Measurements from ENCODE around the gene ERLIN1. TPM values are rescaled to one million over a fixed set of nuclear protein-coding genes. Genes with fewer than 3 reads are reported as not detected.

The ERLIN1 gene
- total RNA-seq, 2 donors from 2014 or later, result 7.2 to 10.8 TPM

GRCh38 chr10:100182908-100183307 lies 2.9 kb downstream of the ERLIN1 start:
- Histone ChIP-seq H3K36me3 (peaks cover 7% of the 10 kb centered on the region), H3K4me3 (no peak overlapping the region), H3K27me3 (no peaks in the 10 kb centered on the region), H3K9me3 (no peaks in the 10 kb centered on the region), H3K4me1 (peaks cover 0 to 26% of the 10 kb centered on the region in 2 donors), H3K27ac (no peak overlapping the region)
- TF ChIP-seq CTCF (IDR thresholded peaks at IDR 0.05), result no peak
- DNase-seq (ENCODE audit: low spot score), result no peak

GRCh38 chr10:100182281-100182680 lies 3.5 kb downstream of the ERLIN1 start:
- H3K9me3 ChIP-seq, result no peaks in the 10 kb centered on the region
- H3K4me1 ChIP-seq, result peaks cover 0 to 20% of the 10 kb centered on the region in 2 donors
- no peak overlapping the region for H3K27ac ChIP-seq
- no peaks in the 10 kb centered on the region for H3K27me3 ChIP-seq
- no peak for TF ChIP-seq CTCF (IDR thresholded peaks at IDR 0.05)
- no peak overlapping the region for H3K4me3 ChIP-seq
- no peak for DNase-seq (ENCODE audit: low spot score)
- H3K36me3 ChIP-seq, result peaks cover 12% of the 10 kb centered on the region

- Histone ChIP-seq H3K9me3 (no peaks in the 10 kb centered on the region), H3K27ac (no peak overlapping the region), H3K4me1 (no peaks in the 10 kb centered on the region), H3K4me3 (no peak overlapping the region), H3K36me3 (peaks cover 53% of the 10 kb centered on the region), H3K27me3 (no peaks in the 10 kb centered on the region)
- no peak for TF ChIP-seq CTCF (IDR thresholded peaks at IDR 0.05)
- no peak for DNase-seq (ENCODE audit: low spot score)
Measured at GRCh38 chr10:100175875-100176274, 10.0 kb downstream of the ERLIN1 start.

- Histone ChIP-seq H3K9me3 (no peaks in the 10 kb centered on the region), H3K27ac (no peak overlapping the region), H3K36me3 (peaks cover 53% of the 10 kb centered on the region), H3K4me1 (no peaks in the 10 kb centered on the region), H3K4me3 (no peak overlapping the region), H3K27me3 (no peaks in the 10 kb centered on the region)
- DNase-seq (ENCODE audit: low spot score), result no peak
- TF ChIP-seq CTCF (IDR thresholded peaks at IDR 0.05), result no peak
Measured at GRCh38 chr10:100174699-100175677, 10.8 kb downstream of the ERLIN1 start.

GRCh38 chr10:100173035-100173434 lies 12.8 kb downstream of the ERLIN1 start:
- no peak for TF ChIP-seq CTCF (IDR thresholded peaks at IDR 0.05)
- H3K4me3 ChIP-seq, result no peak overlapping the region
- H3K9me3 ChIP-seq, result no peaks in the 10 kb centered on the region
- peaks cover 47% of the 10 kb centered on the region for H3K36me3 ChIP-seq
- H3K4me1 ChIP-seq, result no peaks in the 10 kb centered on the region
- no peak for DNase-seq (ENCODE audit: low spot score)
- H3K27me3 ChIP-seq, result no peaks in the 10 kb centered on the region
- no peak overlapping the region for H3K27ac ChIP-seq
